ENCODE data around the gene COL11A2.
A peak's percentile ranks its signal among the peaks of the same experiment; 100 is the strongest.

Gene COL11A2

DNA sequence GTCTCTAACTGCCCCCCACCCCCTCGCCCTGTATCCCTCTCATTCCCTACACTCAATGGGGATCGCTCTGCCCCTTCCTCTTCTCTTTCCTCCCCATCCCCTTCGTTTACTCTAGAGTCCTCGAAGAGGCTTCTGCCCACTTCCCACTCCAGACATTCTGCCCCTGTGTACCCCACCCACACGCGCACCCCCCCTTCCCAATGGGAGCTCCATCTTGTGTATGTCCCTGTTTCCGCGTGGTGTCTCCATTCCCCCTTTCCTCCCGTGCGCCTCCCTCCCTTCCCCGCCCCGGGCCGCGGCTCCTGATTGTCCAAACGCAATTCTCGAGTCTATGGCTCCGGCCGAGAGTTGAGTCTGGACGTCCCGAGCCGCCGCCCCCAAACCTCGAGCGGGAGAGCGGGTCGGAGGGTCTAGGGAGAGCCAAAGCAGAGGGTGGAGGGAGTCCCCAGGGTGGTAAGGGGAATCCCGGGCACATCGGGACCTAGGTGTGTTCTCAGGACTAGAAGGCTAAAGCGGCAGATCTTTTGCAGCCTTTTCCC is 15.4 kb upstream of the COL11A2 start:
- H3K4me3 ChIP-seq = peak overlapping the region; percentile 53 to 90 (median 68)
- peak overlapping the region; percentile 85 to 99 (median 95) for H3K27ac ChIP-seq

- Histone ChIP-seq H3K4me3 (peak overlapping the region in 6 of 7 experiments; percentile 53 to 90 (median 71)), H3K27ac (peak overlapping the region in 17 of 21 experiments; percentile 85 to 99 (median 95))
Measured at GRCh38 chr6:33206864-33207551, 14.7 kb upstream of the COL11A2 start.

DNA sequence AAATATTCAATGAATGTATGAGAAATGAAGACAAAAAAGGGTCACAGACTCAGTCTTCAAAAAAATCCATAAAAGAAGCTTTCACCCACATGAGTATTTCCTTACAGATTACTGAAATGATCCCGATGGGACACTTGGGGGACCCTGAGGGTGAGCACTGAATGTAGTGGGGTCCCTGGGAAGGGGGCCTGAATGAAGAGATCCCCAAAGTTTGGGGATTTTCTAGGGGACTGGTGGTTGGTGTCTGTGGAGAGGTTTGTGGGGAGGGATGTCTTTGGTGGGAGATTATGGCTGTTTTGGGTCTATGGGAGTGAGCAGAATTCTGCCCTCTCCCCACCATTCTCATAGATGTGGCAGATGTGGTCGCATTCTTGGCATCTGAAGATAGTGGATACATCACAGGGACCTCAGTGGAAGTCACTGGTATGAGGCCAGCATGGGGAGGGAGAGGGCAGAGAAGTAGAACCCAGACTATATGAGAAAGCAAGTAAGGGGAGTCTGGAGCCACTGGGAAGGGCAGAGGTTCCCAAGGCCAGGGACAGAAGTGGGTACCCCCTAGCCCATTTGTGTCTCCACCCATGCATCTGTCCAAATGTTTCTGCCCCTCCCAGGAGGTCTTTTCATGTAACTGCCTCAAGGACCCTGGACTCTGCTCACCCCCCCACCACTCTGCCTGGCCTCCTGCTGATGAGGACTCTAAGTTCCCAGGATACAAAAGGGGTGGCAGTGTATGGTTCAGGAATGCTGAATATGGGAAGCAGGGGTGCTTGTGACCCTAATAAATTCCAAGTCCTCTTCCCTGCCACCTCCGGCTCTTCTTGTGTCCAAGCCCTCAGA is 14.0 kb upstream of the COL11A2 start:
- Histone ChIP-seq H3K27ac (peak overlapping the region in 6 of 21 experiments; percentile 0 to 98 (median 10)), H3K4me3 (no peak overlapping the region)

DNA sequence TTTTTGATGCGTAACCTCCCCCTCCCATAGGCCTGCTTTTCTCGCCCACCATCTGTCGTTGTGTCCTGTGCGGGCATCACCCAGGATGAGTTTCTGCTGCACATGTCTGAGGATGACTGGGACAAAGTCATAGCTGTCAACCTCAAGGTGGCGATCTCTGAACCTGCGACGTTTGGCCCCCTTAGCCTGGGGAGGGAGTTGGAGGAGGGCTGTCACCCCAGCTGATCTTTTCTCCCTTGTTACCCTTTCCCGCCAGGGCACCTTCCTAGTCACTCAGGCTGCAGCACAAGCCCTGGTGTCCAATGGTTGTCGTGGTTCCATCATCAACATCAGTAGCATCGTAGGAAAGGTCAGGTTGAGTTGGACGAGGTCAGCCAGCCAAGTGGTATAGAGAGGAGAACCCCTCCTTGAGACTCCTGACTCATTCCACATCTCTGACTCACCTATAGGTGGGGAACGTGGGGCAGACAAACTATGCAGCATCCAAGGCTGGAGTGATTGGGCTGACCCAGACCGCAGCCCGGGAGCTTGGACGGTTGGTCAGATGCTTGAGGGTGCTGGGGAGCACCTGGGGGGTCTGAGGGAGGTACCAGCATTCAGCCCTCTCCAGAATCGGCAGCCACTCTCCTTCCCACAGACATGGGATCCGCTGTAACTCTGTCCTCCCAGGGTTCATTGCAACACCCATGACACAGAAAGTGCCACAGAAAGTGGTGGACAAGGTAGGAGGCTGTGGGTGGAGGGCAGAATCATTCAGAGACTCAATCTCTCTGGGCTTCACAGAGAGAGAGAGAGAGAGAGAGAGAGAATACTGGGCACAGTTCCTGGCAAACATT is 13.1 kb upstream of the COL11A2 start:
- peak overlapping the region in 19 of 21 experiments; percentile 50 to 94 (median 81) for H3K27ac ChIP-seq
- H3K4me3 ChIP-seq = peak overlapping the region; percentile 47 to 74 (median 61)

DNA sequence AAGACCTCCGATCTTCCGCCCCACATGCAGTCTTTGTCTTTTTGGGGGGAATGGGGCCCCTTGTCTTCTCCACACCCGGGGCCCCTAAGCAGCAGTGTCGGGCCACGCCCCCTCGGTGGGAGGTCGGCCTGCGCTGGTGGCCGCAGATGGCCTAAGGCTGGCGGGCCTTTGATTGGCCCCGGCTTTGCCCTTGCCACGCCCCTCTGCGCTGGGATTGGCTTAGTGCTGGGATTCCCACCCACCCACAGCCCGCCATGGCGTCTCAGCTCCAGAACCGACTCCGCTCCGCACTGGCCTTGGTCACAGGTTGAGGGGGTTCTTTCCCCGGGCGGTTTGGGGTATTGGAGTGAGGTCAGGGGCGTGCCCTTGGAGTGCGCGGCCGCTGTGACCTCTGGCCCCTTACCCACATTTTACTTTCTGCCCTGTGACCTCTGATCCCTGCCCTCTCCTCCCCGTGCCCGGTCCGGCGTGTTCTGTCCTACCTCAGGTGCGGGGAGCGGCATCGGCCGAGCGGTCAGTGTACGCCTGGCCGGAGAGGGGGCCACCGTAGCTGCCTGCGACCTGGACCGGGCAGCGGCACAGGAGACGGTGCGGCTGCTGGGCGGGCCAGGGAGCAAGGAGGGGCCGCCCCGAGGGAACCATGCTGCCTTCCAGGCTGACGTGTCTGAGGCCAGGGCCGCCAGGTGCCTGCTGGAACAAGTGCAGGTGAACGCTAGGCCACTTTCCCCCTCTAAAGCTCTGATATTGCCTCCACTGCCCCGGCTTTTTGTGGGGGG is 12.3 kb upstream of the COL11A2 start, which contains the start of gene HSD17B8:
TSS of gene HSD17B8 (plus strand) at position 241 of the 776 bp plus-strand sequence. CDS start at position 255, 14 bp downstream.
- H3K27ac ChIP-seq = peak within 1 kb of the TSS; percentile 50 to 94 (median 79)

GRCh38 chr6:33204165-33204414 is 11.8 kb upstream of the COL11A2 start:
- Histone ChIP-seq H3K4me3 (peak overlapping the region in 4 of 7 experiments; percentile 47 to 74 (median 61)), H3K27ac (peak overlapping the region in 8 of 21 experiments; percentile 5 to 90 (median 78))

More for the DNA sequence above, 12.3 kb upstream of the COL11A2 start, which contains the start of gene HSD17B8:
- H3K4me3 ChIP-seq = peak within 1 kb of the TSS; percentile 47 to 74 (median 61)

DNA sequence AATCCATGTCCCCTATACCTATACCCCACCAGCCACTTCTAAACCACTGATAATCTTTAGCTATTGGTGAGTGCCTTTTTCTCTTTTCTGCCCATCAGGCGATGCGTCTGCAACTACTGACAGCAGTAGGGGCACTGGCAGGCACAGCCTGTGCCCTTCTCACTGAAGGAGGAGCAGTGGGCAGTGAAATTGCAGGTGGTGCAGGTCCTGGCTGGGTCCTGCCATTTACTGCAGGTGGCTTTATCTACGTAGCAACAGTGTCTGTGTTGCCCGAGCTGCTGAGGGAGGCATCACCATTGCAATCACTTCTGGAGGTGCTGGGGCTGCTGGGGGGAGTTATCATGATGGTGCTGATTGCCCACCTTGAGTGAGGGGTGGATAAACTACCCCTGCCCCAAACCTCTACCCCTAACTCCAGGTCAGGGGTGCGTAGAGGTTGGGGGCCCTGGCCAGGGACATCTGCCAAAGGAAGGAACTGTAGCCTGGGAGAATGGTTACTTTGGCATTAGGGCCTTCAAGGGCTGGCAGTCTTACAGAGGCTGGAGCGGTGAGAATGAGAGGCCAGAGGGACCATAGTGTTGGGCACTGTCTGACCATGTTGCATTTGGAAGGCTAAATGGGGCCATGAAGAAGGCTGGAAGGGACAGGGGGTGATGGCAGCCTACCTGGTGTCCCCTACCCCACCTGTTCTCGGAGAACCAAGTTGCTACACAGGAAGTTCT is 11.3 kb upstream of the COL11A2 start:
- Histone ChIP-seq H3K27ac (peak overlapping the region in 3 of 21 experiments; percentile 5 to 90 (median 78)), H3K4me3 (no peak overlapping the region)

- Histone ChIP-seq H3K27ac (peak overlapping the region in 3 of 21 experiments; percentile 2 to 23 (median 6)), H3K4me3 (no peak overlapping the region)
Measured at GRCh38 chr6:33202799-33203198, 10.5 kb upstream of the COL11A2 start.

DNA sequence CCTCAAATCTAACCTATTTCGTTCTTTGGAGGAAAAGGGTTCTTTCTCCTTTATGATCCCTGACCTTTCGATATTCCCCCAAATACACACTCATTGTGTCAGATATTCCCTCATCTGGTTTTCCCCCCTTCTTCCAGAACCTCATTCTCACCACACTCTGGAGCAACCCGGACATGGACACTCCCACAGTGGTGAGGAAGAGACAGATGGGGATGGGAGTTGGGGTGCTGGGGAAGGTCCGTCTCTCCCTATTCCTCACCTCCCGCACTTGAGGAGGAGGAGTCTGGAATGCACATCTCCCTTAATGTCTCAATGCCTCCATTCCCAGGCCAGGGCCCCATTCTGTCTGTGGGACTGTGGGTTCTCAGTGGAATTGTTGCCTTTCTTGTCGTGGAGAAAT is 9.7 kb upstream of the COL11A2 start:
- Histone ChIP-seq H3K27ac (peak overlapping the region in 3 of 21 experiments; percentile 99), H3K4me3 (peak overlapping the region; percentile 62 to 95 (median 84))

DNA sequence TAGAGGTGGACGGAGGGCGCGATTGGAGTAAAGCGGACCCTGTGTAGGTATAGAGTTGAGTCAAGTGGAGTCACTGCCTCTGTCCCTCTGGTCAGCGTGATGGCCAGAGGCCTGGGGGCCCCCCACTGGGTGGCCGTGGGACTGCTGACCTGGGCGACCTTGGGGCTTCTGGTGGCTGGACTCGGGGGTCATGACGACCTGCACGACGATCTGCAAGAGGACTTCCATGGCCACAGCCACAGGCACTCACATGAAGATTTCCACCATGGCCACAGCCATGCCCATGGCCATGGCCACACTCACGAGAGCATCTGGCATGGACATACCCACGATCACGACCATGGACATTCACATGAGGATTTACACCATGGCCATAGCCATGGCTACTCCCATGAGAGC is 8.9 kb upstream of the COL11A2 start:
- Histone ChIP-seq H3K4me3 (peak overlapping the region; percentile 62 to 95 (median 84)), H3K27ac (peak overlapping the region; percentile 31 to 99 (median 97))

DNA sequence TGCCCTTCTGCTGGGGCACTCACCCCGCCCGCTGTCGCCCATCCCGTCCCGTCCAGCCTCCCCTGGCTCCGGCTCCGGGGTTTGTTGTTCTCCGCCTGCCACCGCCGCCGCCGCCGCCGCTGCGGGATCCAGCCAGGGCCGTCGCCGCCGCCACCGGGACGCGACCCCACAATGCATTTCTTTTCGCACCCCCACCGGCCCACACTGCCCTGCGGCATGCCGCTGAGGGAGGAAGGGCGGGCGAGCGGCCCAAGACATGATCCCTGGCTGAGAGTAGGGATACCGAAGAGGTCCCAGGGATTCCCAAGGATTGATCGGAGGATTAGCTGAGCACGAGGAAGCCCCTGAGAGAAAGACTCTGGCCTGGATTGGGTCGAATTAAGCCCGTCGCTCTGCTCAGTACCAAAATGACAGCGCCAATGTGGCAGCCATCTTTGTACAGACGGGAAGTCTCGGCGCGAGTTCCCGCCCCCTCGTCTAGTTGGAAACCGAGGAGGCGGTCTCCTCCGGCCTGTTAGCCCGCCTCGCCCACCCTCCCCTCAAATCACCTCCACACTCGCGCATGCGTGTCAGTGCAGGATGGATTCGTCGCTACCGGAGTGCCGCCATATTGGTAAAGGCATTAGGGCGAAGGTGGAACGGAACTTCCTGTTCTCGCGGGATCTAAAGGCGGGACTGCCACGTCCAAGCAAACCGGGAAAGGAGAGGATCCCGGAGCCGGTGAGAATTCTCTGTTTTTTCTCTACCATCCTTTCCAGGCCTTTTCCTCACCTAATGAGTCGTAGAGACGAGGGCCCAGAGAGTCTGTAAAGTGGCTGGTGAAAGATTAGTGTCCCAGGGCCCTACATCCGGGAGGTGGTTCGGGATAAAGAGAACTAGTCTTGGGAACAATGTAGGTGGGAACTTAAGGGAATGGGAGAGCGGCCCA is 8.2 kb upstream of the COL11A2 start, which contains the start of the genes RXRB and SLC39A7:
TSS of gene RXRB (minus strand) at position 447 of the 928 bp plus-strand sequence. CDS start at position 258, 189 bp downstream.
TSS of gene SLC39A7 (plus strand) at position 649 of the 928 bp plus-strand sequence. CDS start 379 bp downstream, outside the sequence.
- peak within 1 kb of the TSS; percentile 62 to 95 (median 84) for H3K4me3 ChIP-seq
- H3K27ac ChIP-seq = peak within 1 kb of the TSS; percentile 89 to 99 (median 97)

- Histone ChIP-seq H3K27ac (peak overlapping the region; percentile 89 to 99 (median 97)), H3K4me3 (peak overlapping the region; percentile 62 to 95 (median 84))
Measured at GRCh38 chr6:33199687-33200218, 7.5 kb upstream of the COL11A2 start.

DNA sequence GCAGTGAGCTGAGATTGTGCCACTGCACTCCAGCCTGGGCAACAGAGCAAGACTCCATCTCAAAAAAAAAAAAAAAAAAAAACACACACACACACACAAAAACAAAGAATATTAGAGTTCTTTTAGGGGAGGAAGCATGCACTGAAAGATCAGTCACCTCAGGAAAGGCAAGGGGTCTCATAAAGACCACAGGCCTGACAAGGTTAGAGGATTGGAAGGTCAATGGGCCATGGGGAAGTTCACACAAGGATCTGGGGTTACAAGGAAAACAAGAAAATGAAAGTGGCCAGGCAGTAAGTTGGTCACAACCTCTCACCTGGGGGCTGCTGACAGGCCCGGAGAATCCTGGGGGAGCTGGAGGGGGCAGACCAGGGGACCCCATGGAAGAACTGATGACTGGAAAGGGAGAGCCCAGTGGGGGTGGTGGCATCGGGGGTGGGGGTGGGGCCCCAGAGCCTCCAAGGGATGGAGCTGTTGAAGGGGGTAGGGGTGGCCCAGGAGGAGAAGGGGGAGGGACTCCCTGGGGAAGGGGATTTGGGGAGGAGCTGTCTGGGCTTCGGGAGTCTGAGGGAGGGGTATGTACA is 6.7 kb upstream of the COL11A2 start:
- peak overlapping the region in 6 of 7 experiments; percentile 62 to 95 (median 80) for H3K4me3 ChIP-seq

DNA sequence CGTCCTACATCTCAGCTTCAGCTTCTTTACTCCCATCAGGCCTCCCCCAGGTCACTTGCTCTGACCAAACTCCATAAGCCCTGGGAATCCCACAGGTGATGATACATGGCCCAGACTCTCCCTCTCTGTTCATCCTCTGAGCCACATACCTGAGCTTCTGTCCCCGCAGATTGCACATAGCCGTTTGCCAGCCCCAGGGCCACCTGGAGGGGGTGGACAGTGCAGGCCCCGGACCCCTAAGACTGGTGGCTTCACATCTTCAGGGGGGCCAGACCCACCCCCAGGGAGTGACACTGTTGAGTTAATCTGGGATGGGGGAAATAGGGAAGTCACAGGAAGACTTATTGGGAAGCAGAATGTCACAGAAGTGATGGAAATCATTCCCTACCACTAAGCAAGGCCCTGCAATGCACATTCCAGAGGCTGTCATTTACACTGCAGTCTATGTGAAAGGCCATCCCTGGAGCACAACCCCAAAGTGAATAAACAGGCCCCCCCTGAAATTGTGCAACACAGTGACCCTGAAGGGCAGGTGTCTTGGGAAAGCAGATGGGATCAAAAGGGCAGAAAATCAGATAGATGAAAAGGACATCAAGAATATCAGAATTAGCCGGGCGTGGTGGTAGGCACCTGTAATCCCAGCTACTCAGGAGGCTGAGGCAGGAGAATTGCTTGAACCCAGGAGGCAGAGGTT is 6.0 kb upstream of the COL11A2 start:
- peak overlapping the region in 3 of 21 experiments; percentile 12 to 39 (median 37) for H3K27ac ChIP-seq
- H3K4me3 ChIP-seq = no peak overlapping the region

More for the DNA sequence above, 6.7 kb upstream of the COL11A2 start:
- peak overlapping the region in 13 of 21 experiments; percentile 95 to 99 (median 97) for H3K27ac ChIP-seq

DNA sequence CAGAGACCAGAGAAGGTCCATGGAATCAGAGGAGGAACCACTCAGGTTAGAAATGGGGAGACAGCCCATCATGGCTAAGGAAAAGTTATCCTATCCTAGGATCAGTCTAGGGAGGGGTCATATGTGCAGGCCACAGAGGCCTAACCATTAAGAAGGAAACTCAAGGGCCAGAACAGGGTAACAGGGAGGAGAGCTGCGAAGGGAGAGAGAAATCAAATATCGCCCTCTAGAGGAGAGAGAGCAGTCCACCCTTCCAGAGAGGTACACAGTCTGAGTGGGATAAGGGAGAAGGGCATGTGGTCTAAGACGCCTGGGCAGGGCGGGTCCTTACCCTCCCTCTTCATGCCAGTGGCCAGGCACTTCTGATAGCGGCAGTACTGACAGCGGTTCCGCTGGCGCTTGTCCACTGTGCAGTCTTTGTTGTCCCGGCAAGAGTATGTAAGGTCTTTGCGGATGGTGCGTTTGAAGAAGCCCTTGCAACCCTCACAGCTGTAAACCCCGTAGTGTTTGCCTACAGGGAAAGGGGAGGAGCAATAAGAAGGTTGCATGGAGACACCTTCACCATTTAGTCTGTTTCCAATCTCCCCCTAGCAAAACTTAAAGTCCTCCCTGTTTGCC is 5.3 kb upstream of the COL11A2 start:
- Histone ChIP-seq H3K27ac (peak overlapping the region in 3 of 21 experiments; percentile 12 to 39 (median 37)), H3K4me3 (no peak overlapping the region)

Measured in skin epidermis (tissue), 12 donors.